ENCODE results near the gene FNDC3B.

The FNDC3B gene

GRCh38 chr3:172184106-172184822, 144.9 kb downstream of the FNDC3B start:
- no peak overlapping the region for H3K9ac ChIP-seq (ENCODE audit: low read length)
- H4K20me1 ChIP-seq (ENCODE audit: low read depth, low read length), result no peaks in the 10 kb centered on the region
- no peak for TF ChIP-seq EZH2phosphoT487 (conservative IDR thresholded peaks at IDR 0.05; ENCODE audit: low read length)
- TF ChIP-seq, protein P1, sequence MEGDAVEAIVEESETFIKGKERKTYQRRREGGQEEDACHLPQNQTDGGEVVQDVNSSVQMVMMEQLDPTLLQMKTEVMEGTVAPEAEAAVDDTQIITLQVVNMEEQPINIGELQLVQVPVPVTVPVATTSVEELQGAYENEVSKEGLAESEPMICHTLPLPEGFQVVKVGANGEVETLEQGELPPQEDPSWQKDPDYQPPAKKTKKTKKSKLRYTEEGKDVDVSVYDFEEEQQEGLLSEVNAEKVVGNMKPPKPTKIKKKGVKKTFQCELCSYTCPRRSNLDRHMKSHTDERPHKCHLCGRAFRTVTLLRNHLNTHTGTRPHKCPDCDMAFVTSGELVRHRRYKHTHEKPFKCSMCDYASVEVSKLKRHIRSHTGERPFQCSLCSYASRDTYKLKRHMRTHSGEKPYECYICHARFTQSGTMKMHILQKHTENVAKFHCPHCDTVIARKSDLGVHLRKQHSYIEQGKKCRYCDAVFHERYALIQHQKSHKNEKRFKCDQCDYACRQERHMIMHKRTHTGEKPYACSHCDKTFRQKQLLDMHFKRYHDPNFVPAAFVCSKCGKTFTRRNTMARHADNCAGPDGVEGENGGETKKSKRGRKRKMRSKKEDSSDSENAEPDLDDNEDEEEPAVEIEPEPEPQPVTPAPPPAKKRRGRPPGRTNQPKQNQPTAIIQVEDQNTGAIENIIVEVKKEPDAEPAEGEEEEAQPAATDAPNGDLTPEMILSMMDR (IDR thresholded peaks at IDR 0.05; ENCODE audit: insufficient read depth, low read length, poor library complexity, severe bottlenecking), result no peak
- no peaks in the 10 kb centered on the region for H3K27me3 ChIP-seq (ENCODE audit: low read length)
- no peaks in the 10 kb centered on the region for H3K9me3 ChIP-seq (ENCODE audit: insufficient read depth, low read length)
- no peak overlapping the region for H3K27ac ChIP-seq (ENCODE audit: low read depth, low read length)
- no peak overlapping the region for H3K4me3 ChIP-seq (ENCODE audit: insufficient read depth, low read length, poor library complexity, severe bottlenecking)
- H2AFZ ChIP-seq (ENCODE audit: low read depth, low read length, severe bottlenecking), result no peak overlapping the region
- H3K79me2 ChIP-seq (ENCODE audit: insufficient read depth, low read length), result no peaks in the 10 kb centered on the region
- H3F3A ChIP-seq (ENCODE audit: insufficient read depth), result no peaks in the 10 kb centered on the region
- H3K36me3 ChIP-seq (ENCODE audit: low read length), result no peaks in the 10 kb centered on the region
- no peak overlapping the region for H3K4me2 ChIP-seq (ENCODE audit: low read depth, low read length, poor library complexity, severe bottlenecking)
- H3K9me2 ChIP-seq (replicated peaks; ENCODE audit: insufficient read depth, low read length), result no peaks in the 10 kb centered on the region

DNA sequence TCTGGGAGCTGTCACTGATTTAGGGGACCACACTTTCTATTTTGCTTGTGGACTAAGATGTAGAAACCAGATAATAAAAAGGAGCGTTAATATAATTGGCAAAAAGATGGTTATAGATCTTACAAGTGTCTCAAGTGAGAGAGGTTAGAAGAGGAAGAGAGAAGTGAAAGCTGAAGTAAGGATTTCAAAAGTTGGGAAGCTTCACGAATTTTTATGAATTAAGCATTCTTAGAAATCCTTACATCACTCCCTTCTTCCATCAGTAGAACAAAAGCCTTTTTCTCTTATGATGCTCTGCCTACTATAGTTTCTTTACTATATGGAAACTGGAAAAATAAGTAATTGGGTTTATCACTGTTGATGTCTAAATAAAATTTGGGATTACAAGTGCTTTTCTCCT, 146.5 kb downstream of the FNDC3B start:
- no peak overlapping the region for H3K9ac ChIP-seq (ENCODE audit: low read length)
- H3F3A ChIP-seq (ENCODE audit: insufficient read depth), result no peaks in the 10 kb centered on the region
- no peaks in the 10 kb centered on the region for H3K9me3 ChIP-seq (ENCODE audit: insufficient read depth, low read length)
- H3K4me3 ChIP-seq (ENCODE audit: insufficient read depth, low read length, poor library complexity, severe bottlenecking), result no peak overlapping the region
- H3K9me2 ChIP-seq (replicated peaks; ENCODE audit: insufficient read depth, low read length), result no peaks in the 10 kb centered on the region
- no peaks in the 10 kb centered on the region for H3K79me2 ChIP-seq (ENCODE audit: insufficient read depth, low read length)
- no peaks in the 10 kb centered on the region for H3K36me3 ChIP-seq (ENCODE audit: low read length)
- no peak overlapping the region for H2AFZ ChIP-seq (ENCODE audit: low read depth, low read length, severe bottlenecking)
- no peaks in the 10 kb centered on the region for H3K27me3 ChIP-seq (ENCODE audit: low read length)
- no peak for TF ChIP-seq EZH2phosphoT487 (conservative IDR thresholded peaks at IDR 0.05; ENCODE audit: low read length)
- TF ChIP-seq, protein P1 (IDR thresholded peaks at IDR 0.05; ENCODE audit: insufficient read depth, low read length, poor library complexity, severe bottlenecking), result no peak
- H4K20me1 ChIP-seq (ENCODE audit: low read depth, low read length), result no peaks in the 10 kb centered on the region
- no peak overlapping the region for H3K4me2 ChIP-seq (ENCODE audit: low read depth, low read length, poor library complexity, severe bottlenecking)
- no peak overlapping the region for H3K27ac ChIP-seq (ENCODE audit: low read depth, low read length)

GRCh38 chr3:172186607-172187006, 147.2 kb downstream of the FNDC3B start:
- H3K79me2 ChIP-seq (ENCODE audit: insufficient read depth, low read length), result no peaks in the 10 kb centered on the region
- H3K36me3 ChIP-seq (ENCODE audit: low read length), result no peaks in the 10 kb centered on the region
- no peak overlapping the region for H2AFZ ChIP-seq (ENCODE audit: low read depth, low read length, severe bottlenecking)
- H3K9me2 ChIP-seq (replicated peaks; ENCODE audit: insufficient read depth, low read length), result no peaks in the 10 kb centered on the region
- no peaks in the 10 kb centered on the region for H3F3A ChIP-seq (ENCODE audit: insufficient read depth)
- H3K9me3 ChIP-seq (ENCODE audit: insufficient read depth, low read length), result no peaks in the 10 kb centered on the region
- TF ChIP-seq, protein P1 (IDR thresholded peaks at IDR 0.05; ENCODE audit: insufficient read depth, low read length, poor library complexity, severe bottlenecking), result no peak
- TF ChIP-seq EZH2phosphoT487 (conservative IDR thresholded peaks at IDR 0.05; ENCODE audit: low read length), result no peak
- no peak overlapping the region for H3K4me2 ChIP-seq (ENCODE audit: low read depth, low read length, poor library complexity, severe bottlenecking)
- H3K9ac ChIP-seq (ENCODE audit: low read length), result no peak overlapping the region
- no peak overlapping the region for H3K4me3 ChIP-seq (ENCODE audit: insufficient read depth, low read length, poor library complexity, severe bottlenecking)
- H4K20me1 ChIP-seq (ENCODE audit: low read depth, low read length), result no peaks in the 10 kb centered on the region
- no peak overlapping the region for H3K27ac ChIP-seq (ENCODE audit: low read depth, low read length)
- no peaks in the 10 kb centered on the region for H3K27me3 ChIP-seq (ENCODE audit: low read length)

All from SU-DHL-6 (cell line).